ENCODE data around the gene VPS35L. TPM values are rescaled to one million over a fixed set of nuclear protein-coding genes. Genes with fewer than 3 reads are reported as not detected.
"Not testable (repeated sequence)": the region's sequence is repeated elsewhere in the genome, so short reads cannot be mapped to it uniquely, and the experiment has no call there.

VPS35L gene
- total RNA-seq, 1 donor from 2014 or later = 24.6 TPM

DNA sequence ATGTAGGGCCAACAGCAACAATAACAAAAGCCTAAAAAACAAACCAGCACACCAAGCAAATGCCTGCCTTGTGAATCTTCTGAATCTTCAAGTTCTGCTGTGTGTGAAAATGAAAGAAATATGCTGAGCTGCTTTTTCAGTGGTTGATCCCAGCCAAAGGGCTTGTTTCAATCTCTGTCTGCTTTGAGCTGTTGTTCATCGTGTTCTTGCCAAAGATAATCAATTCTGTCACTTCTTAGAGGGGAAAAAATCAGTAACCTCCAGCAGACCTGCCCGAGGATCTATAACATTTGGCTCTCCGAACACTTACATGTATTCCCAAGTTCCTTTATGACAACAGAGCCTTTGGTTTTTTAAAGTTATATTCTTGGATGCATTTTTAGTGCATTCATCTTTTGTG, 65.9 kb downstream of the VPS35L start:
- intact Hi-C loops (cut with DNase I) = loop anchor here (10.0 kb wide), 1 partner anchor 57 kb away; no protein-coding TSS in a partner anchor
- ATAC-seq (no peak), DNase-seq (ENCODE audit: missing footprints) (no peak)

DNA sequence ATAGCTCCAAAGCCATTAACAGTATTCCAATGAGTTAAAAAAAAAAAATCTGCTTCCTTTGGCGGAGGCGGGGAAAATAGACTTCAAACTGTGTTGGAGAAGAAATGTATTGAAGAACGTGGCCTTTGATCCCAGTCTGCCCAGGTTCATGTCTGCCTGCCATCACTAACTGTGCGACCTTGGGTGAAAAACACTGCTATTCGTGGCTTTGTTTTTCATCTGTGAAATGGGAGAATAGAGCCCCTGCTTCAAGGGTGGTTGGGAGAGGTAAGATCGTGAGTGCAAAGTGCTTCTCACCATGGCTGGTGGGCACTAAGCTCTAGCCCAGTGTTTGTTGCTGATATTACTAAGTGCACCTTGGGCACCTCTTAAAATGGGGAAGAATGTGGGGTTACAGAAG, 69.5 kb downstream of the VPS35L start:
- ATAC-seq = no peak
- intact Hi-C loops (cut with DNase I) = loop anchor here (10.0 kb wide), 1 partner anchor 60 kb away; no protein-coding TSS in a partner anchor
- DNase-seq (ENCODE audit: missing footprints) = no peak

DNA sequence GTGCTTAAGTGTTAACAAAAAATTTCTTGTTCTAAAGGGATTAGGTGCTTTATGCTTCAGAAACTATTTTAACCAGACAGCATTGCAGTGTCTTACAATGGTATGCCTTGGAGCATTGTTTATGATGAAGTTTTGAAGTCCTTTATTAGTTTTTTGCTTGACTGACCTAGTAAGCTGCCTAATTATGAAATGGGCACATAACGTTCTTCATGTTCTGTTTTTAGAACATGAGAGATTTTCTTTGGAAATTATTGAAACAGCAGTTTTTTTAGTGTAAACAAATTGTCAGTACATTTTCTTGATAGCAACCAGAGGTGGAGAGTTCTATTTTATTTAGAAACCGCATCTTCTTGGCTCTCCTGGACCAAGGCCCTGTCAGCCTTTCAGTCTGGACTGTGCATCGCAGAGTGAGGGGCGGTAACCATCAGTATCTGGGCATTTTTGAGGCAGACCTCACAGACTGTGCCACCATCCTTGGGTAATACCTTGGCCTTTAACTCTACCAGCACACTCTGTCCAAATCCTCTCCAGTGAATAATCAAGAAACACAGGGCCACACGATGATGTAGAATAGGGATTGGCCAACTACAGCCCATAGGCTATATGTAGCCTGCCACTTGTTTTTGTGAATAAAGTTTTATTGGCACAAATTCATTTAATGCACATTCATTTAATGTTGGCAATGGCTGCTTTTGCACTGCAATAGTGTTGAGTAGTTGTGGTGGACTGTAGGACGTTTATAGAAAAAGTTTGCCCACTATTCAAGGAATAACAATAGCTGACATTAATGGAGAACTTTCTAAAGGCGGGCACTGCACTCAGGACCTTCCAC, 81.1 kb downstream of the VPS35L start:
- intact Hi-C loops (cut with DNase I) = no loop called here
- DNase-seq (ENCODE audit: missing footprints) = no peak
- ATAC-seq = no peak

DNA sequence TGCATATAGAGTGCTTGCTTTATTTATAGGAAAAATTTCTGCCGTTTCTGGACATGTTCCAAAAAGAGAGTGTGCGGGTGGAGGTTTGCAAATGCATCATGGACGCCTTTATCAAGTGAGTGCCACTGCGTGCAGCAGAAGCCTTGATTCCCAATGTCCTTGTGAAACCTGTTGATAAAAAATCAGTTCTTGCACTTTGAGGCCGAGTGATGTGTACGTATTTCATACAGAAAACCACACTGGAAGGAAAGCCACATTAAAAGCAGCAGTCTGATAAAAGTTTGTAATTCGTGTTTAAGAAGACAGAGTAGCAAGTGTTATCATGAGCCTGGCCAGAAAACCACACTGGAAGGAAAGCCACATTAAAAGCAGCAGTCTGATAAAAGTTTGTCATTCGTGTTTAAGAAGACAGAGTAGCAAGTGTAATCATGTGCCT, 84.5 kb downstream of the VPS35L start:
- ATAC-seq (no peak), DNase-seq (ENCODE audit: missing footprints) (no peak)
- intact Hi-C loops (cut with DNase I) = no loop called here

DNA sequence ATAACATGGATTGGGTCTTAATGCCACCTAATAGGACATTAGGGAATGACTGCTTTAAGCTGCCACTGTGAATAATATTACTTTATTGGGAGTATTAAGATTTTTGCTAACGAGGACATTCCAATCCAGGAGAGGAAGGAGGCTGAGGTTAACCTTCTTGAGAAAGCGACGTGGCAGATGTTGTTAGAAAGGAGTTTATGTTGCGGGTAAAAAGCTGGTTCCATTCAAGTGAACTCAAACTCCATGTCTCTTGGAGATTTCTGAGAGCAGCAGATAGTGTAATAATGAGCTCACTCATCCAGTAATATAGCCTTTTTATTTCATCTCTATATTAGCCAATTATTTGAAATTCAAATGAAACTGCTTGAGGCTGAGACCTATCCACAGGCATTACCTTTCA, 87.0 kb downstream of the VPS35L start:
- no peak for DNase-seq (ENCODE audit: missing footprints)
- ATAC-seq = no peak
- intact Hi-C loops (cut with DNase I) = no loop called here

DNA sequence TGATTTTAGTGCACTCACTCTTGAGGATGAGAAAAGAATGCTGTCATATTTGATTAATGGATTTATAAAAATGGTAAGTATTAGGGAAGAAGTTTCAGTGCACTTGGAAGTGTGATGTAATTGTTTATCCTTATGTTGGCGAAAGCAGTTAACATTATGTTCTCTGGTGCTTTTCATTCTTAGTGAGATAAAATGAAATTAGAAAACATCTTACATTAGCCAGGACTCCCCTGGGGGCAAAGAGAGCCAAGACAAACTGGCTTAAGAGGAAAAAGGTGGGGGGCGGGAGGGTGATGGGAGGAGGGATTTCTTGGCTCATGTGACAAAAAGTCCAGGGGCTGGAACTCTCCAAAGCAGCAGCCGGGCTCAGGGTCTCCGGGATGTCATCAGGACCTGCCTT, 89.4 kb downstream of the VPS35L start:
- intact Hi-C loops (cut with DNase I) = loop anchor here (5.0 kb wide), 1 partner anchor 52 kb away; no protein-coding TSS in a partner anchor
- peak; percentile 87 for DNase-seq (ENCODE audit: missing footprints)
- peak; percentile 88 for ATAC-seq

DNA sequence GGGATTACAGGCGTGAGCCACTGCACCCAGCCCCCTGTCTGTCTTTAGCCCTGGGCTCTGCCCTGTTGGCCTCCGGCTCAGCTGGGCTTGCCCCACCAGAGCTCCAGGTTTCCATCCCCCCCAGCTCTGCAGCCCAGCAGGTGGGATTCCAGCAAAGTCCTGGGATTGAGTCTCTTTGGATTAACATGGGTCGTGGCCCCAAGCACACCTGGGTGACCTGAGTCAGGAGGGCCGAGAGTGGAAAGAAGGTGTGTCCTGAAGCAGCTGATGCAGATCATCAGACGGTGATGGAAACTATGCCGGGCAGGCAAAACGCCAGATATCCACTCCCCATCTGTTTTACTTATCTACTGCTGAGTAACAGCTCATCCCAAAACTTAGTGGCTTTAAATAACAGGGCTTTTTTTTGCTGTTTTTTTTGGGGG, 90.1 kb downstream of the VPS35L start:
- ATAC-seq (peak; percentile 69), DNase-seq (ENCODE audit: missing footprints) (no peak)
- intact Hi-C loops (cut with DNase I) = loop anchor here (5.0 kb wide), 1 partner anchor 52 kb away; no protein-coding TSS in a partner anchor

DNA sequence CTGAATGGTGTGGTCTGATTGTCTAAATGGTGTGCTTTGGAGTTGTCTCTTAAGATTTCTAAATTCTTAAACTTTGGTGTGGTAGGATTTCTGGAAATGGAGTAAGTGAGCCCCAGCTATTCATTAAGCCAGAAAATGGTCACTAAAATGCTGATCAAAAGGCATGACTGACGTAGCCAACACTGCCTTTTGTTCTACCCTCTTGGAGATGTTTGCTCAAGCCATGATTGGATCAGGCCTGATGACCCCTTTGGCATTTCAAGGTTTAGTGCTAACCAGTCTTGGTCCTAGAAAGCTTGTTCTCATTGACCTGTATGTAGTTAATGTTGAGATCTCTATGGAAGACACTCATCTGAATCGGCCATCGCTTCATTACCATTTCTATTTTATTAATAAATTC, 94.5 kb downstream of the VPS35L start:
- no peak for DNase-seq (ENCODE audit: missing footprints)
- no peak for ATAC-seq
- intact Hi-C loops (cut with DNase I) = loop anchor here (5.0 kb wide), 1 partner anchor 47 kb away; no protein-coding TSS in a partner anchor

DNA sequence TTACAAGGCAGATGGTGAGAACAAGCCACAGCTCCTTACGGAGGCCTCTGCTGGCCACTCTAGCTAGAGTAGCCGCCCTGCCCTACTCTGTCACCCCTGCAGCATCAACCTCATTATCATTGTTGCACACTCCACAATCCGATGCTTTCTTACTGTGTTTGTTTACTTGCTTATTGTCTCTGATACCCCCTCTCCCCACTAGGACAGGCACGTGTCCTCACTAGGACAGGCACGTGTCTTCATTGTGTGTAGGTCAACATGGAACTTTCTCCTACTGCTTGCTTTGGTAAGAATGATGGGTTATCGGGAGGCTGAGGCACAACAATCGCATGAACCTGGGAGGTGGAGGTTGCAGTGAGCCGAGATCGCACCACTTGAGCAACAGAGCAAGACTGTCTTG, 98.6 kb downstream of the VPS35L start:
- intact Hi-C loops (cut with DNase I) = no loop called here
- no peak for ATAC-seq

DNA sequence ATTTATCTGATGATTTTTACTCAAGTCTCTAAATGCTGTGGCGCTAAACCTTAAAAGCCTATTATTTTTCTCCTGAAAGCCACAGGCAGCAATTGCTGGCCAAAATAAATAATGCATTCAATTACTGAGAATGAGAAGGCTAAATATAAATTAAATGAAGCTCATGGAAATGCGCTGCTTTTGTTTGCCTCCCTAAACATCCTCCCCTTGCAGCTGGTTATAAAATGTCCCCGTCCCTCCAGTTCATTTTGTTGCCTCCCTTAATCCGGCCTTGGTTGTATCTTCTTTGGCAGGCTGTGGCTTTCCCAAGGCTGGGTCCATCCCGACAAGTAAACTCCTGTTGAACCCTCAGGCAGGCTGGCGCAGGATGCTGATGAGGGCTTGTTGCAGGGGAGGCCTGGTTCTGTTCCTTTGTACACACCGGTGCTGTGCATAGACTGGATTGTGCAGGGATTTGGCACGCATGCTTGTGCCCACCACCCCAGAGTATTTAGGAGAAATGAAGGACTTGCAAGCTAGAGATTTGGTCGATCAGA, 99.8 kb downstream of the VPS35L start:
- ATAC-seq = no peak
- DNase-seq (ENCODE audit: missing footprints) = no peak
- intact Hi-C loops (cut with DNase I) = no loop called here

More for the DNA sequence above, 98.6 kb downstream of the VPS35L start:
- DNase-seq (ENCODE audit: missing footprints) = no peak

DNA sequence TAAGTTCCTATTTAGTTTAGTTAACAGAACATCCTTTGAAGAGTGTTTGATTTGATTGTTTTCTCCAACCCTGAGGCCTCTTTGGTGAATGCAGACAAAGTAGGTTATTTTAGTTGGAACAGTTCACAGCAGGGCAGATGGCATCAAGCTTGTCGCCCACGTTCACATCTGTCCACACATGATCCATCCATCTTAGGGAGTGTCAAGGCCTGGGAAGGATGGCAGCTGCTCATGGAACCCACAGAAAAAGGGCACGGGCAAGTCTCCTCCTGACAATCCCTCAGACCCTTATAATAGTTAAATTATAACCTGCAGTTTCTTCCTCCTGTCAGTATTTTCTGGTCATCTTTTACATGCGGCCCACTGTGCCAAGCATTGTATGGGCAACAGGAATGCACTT, 102.3 kb downstream of the VPS35L start:
- no peak for ATAC-seq
- intact Hi-C loops (cut with DNase I) = no loop called here
- no peak for DNase-seq (ENCODE audit: missing footprints)

DNA sequence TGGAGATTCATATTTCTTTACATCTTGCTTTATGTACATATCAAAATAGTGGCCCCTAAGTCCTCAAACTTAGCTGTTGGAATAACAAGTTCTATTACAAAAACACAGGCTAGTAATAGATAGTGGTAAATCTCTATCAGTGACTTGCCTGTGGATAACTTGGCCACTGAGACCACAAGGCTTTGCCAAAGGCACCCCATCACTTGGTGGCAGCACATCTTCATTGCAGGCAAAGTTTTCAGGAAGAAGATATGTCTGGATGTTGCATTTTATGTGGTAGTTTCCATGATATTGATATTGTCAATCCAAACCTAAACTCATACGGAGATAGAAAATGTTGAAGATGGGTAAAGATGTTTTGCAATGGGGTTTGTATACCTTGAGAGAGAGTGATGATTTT, 104.1 kb downstream of the VPS35L start:
- intact Hi-C loops (cut with DNase I) = no loop called here
- DNase-seq (ENCODE audit: missing footprints) (no peak), ATAC-seq (no peak)

DNA sequence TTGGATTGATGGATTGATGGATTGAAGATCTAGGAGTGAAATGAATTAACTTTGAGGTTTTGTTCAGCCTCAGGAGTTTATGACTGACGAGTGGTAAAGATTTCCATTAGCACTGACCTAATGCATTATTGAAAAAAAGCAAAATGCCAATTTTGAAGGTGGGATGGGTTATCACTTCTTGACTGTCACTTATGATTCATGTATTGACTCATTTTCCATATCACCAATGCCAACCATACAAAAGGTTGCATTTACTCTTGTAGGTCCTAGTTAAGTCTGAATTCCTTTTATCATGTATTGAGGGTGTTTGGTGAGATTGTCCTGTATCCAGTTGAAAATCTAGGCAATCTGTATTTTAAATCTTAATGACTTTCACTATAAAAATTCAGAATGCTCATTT, 104.9 kb downstream of the VPS35L start:
- DNase-seq (ENCODE audit: missing footprints) (no peak), ATAC-seq (no peak)
- intact Hi-C loops (cut with DNase I) = no loop called here

DNA sequence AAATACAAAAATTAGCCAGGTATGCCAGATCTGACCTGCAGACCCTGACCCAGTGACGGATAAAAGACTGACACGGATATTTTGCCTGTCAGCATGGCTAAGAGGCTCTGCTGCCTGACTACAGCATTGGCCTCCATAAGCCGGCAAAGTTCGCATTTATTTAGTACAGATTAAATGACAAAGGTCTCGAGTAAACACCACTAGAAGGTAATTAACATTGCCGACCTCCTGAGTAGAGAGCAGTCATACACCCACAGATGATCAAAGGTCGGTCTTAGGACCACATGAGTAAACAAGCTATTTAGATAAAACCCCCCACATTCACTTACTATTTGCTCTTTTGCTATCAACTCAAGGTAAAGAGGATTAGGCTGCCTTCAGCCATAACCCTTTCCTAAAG, 106.8 kb downstream of the VPS35L start:
- ATAC-seq = no peak
- intact Hi-C loops (cut with DNase I) = no loop called here
- DNase-seq (ENCODE audit: missing footprints) = no peak

DNA sequence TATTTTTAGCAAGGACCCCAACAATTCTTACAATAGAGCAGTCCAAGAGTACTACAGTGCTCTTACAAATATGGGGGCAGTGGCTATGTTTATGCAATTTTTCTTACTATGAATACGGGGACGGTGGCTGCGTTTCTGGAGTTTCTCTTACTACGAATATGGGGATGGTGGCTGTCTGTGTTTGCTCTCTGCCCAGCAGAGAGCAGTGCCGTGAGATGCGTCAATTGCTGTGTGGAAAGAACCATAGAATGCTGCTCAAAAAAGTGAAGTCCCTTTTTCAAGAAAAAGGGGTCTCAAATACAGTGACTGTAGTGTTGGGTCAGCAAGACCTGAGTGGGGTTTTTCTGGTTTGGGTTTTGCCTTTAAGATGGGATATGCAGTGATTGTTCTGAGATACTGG, 108.7 kb downstream of the VPS35L start:
- intact Hi-C loops (cut with DNase I) = no loop called here

DNA sequence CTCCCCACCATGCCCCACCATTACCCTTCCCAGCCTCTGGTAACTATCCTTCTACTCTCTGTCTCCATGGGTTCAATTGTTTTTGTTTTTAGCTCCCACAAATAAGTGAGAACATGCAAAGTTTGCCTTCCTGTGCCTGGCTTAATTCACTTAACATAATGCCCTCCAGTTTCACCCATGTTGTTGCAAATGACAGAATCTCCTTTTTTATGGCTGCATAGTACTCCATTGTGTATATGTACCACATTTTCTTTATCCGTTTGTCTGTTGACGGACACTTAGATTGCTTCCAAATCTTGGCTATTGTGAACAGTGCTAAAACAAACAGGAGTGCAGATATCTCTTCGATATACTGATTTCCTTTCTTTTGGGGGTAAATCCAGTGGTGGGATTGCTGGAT, 109.8 kb downstream of the VPS35L start:
- intact Hi-C loops (cut with DNase I) = loop anchor here (5.0 kb wide), 1 partner anchor 217 kb away; the partner anchor contains the start of gene GPRC5B
- ATAC-seq; DNase-seq (ENCODE audit: missing footprints): not testable (repeated sequence)

More for the DNA sequence above, 108.7 kb downstream of the VPS35L start:
- DNase-seq (ENCODE audit: missing footprints) (no peak), ATAC-seq (no peak)

DNA sequence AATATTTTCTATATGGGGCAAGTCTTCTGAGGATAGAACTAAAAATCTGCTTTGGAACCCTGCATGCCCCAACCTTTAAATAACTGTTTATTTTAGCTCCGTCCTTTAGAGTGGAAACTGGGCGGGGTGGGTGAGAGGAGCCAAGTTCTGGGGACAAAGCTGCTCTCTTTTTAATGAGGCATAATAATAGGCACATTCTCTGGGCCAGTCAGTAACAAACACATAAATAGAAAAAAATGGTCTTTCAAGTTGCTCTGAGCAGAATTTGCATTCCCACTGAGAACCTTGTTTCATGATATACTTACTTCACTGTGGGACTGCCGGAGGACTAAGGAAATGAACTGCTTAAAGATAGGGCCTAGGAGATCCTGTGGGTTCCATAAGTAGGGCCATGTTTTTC, 111.0 kb downstream of the VPS35L start:
- DNase-seq (ENCODE audit: missing footprints) (no peak), ATAC-seq (peak; percentile 71)
- intact Hi-C loops (cut with DNase I) = loop anchor here (5.0 kb wide), 1 partner anchor 216 kb away; the partner anchor contains the start of gene GPRC5B

DNA sequence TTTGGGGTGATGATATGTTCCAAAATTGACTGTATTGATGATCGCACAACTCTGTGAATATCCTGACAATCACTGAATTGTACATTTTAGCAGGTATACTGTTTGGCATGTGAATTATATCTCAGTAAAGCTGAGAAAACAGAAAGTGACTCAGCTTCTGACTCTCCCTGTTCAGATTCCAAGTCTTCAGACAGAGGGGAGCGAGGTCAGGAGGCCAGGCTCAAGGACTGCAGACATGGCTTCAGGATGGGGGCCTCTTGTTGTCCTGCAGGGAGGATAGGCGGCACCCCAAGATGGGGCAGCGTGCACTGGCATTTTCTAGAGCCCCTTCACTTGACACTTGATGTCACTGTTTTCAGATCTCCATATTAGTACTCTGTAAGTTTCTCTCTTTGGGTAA, 116.9 kb downstream of the VPS35L start:
- DNase-seq (ENCODE audit: missing footprints) (no peak), ATAC-seq (no peak)
- intact Hi-C loops (cut with DNase I) = no loop called here

DNA sequence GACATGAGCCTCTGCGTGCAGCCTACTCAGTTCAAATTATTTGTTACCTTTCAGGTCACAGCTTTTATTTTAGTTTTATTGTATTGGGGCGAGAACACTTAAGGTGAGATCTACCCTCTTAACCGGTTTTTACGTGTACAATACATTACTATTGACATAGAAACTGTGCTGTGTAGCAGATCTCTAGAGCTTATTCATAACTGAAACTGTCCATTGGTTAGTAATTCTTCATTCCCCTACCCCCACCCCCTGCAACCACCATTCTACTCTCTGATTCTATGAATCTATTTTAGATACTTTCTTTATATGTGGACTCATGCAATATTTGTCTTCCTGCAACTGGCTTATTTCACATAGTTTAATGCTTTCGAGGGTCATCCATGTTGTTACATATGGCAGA, 119.0 kb downstream of the VPS35L start:
- intact Hi-C loops (cut with DNase I) = no loop called here
- DNase-seq (ENCODE audit: missing footprints) (no peak), ATAC-seq (no peak)

DNA sequence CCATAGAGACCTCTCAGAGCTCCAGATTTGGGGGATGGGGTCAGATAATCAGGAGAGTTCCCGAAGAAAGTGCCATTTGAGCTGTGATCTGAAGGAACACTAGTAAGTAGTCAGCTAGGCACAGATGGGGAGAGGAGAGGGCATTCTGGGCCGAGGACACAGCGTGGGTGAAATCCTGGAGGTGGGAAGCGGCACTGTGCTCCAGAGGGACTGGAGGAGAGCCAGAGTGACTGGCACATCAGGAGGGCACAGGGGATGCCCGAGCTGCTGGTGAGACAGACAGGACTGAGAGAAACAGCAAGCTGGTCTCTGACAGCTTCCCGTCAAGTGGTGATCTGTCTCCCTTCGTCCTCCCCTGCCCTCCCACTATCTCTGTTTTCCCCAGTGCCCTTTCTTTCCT, 121.9 kb downstream of the VPS35L start:
- intact Hi-C loops (cut with DNase I) = no loop called here
- ATAC-seq (peak; percentile 71), DNase-seq (ENCODE audit: missing footprints) (no peak)

Measured in Right ventricle myocardium inferior (tissue), 1 donor.